Epithelial cell of esophagus (primary cell): ENCODE results near the gene VPS37C.

Experiments
- DNase-seq: peaks from one replicate; pipeline ENCODE4 v3.0.0; 2010; ENCODE audit warnings: low read depth
- H3K4me3 ChIP-seq: 2 replicates; pipeline ENCODE4 v1.5.1; 2011; ENCODE audit warnings: mild to moderate bottlenecking, low read length, control low read depth
- TF ChIP-seq, protein P1 (sequence below): IDR thresholded peaks from 2 replicates; pipeline ENCODE4 v1.5.1; 2011; ENCODE audit warnings: low read depth, mild to moderate bottlenecking, low read length, control low read depth, inconsistent platforms; ENCODE audit not compliant: insufficient read depth; ENCODE audit errors: missing control alignments

The VPS37C gene

DNA sequence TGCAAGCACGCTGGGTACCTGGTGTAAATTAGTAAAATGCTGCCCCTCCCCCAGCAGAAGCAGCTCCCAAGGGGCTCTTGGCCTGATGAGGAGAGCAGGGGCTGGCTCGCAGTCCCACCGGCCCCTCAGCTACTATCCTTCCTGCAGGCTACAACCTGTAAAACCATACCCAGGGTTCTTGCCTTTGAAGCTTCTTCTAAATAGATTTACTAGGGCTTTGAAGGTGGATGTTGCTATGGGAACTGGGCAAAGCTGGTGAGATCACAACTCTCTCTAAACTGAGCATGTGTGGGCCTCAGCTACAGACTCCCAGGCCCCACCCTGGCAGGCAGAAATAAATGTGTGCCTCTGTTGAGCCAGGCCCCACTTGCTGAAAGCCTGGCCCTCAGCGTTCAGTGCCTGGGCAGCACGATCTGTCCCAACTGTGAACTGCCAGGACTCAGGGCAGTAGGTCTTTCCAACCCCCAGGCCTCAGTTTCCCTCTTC lies 40.5 kb downstream of the VPS37C start:
- no peak overlapping the region for H3K4me3 ChIP-seq
- TF ChIP-seq, protein P1, sequence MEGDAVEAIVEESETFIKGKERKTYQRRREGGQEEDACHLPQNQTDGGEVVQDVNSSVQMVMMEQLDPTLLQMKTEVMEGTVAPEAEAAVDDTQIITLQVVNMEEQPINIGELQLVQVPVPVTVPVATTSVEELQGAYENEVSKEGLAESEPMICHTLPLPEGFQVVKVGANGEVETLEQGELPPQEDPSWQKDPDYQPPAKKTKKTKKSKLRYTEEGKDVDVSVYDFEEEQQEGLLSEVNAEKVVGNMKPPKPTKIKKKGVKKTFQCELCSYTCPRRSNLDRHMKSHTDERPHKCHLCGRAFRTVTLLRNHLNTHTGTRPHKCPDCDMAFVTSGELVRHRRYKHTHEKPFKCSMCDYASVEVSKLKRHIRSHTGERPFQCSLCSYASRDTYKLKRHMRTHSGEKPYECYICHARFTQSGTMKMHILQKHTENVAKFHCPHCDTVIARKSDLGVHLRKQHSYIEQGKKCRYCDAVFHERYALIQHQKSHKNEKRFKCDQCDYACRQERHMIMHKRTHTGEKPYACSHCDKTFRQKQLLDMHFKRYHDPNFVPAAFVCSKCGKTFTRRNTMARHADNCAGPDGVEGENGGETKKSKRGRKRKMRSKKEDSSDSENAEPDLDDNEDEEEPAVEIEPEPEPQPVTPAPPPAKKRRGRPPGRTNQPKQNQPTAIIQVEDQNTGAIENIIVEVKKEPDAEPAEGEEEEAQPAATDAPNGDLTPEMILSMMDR, result no peak
- DNase-seq, result peak; percentile 44

DNA sequence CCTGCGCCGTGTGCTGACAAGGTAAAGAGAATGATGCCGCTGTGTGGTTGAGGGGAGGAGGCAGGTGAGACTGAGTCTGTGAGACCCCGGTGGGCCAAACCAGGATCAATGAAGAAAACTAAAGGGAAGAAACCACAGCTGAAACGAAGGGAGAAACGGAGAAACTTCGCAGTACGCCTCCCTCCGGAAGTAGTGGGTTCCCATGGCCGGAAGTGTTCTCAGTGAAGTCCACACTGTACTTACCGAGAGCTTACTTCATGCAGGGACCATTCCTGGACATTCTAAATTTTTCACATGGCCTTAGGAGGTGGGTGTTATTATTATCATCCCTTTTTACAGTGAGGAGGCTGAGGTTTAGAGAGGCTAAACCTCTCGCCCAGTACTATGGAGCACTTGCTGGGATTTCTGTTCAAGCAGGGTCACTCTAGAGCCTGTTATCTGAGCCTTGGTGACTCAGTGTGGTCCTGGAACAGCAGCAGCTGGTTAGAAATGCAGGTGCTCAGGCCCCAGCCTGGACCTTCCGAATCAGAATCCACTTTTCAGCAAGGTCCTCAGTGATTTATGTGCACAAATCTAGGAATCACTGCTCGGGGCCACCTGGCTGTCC lies 41.0 kb downstream of the VPS37C start:
- no peak for DNase-seq
- TF ChIP-seq, protein P1, result no peak
- no peak overlapping the region for H3K4me3 ChIP-seq

DNA sequence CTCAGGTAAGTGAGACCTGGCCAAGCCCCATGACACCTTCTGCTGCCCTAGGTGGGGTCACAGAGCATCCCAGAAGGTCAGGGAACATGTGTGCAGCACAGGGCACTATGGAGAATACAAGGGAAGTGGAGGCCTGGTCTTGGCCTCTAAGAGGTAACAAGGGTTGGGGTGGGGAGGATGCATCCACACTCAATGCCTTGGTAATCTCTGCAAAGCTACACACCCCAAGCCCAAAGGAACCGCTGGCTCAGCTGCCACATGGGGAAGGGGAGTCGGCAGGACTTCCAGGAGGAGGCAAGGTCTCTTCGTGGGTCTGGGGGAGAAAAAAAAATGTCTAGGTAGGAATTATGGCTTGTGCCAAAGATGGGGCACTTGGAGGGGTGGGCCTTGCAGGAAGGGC lies 41.7 kb downstream of the VPS37C start:
- TF ChIP-seq, protein P1, result no peak
- no peak for DNase-seq
- no peak overlapping the region for H3K4me3 ChIP-seq

DNA sequence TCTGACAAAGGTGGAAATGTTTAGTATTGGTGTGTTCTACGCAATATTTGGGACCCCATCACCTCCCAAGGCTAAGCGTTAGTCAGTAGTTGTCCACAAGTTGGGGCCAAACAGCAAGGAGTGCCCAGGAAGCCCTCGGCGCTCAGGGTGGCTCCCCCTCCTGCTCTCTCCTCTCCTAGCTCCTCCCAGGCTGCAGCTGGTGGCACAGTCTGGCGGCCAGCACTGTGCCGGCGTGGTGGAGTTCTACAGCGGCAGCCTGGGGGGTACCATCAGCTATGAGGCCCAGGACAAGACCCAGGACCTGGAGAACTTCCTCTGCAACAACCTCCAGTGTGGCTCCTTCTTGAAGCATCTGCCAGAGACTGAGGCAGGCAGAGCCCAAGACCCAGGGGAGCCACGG lies 42.2 kb downstream of the VPS37C start:
- no peak overlapping the region for H3K4me3 ChIP-seq
- no peak for DNase-seq
- TF ChIP-seq, protein P1, result no peak

DNA sequence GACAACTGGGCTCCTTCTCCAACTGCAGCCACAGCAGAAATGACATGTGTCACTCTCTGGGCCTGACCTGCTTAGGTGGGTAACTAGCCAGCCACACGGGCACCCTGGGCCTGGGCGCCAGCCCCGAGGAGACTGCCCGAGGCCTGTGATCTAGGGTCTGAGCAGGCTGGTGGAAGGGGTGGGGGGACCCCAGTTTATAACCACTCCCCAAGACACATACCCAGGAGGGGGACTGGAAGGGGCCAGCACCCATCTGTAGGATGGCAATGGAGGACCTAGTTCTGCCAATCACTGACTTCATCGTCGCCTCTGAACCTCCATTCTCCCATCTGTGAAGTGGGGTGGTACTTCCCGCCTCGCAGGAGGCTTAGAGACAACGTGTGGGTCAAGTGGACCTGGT lies 42.8 kb downstream of the VPS37C start:
- TF ChIP-seq, protein P1, result no peak
- DNase-seq, result no peak
- H3K4me3 ChIP-seq, result no peak overlapping the region

DNA sequence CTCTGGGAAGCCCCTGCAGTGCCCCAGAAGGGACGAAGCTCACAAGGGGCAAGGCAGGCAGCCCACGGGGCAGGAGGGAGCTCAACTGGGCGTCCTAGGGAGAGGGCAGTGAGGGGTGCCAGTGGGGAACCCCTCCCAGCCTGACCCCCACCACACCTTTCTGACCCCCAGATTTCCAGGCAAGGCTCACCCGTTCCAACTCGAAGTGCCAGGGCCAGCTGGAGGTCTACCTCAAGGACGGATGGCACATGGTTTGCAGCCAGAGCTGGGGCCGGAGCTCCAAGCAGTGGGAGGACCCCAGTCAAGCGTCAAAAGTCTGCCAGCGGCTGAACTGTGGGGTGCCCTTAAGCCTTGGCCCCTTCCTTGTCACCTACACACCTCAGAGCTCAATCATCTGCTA lies 43.2 kb downstream of the VPS37C start:
- H3K4me3 ChIP-seq, result no peak overlapping the region
- DNase-seq, result no peak
- TF ChIP-seq, protein P1, result no peak

DNA sequence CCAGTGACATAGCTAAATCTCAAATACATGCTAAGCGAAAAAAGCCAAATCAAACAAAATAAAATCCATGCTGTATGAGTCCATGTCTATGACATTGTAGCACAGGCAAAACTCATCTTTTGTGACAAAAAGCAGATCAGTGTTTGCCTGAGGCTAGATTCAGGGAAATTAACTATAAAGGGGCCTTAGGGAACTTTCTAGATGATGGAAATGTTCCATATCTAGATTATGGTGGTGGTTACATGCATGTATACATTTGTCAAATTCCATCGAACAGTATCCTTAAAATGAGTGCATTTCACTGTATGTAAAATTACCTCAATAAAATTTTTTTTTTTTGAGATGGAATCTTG lies 44.1 kb downstream of the VPS37C start:
- TF ChIP-seq, protein P1, result no peak
- no peak for DNase-seq
- no peak overlapping the region for H3K4me3 ChIP-seq
